ENCODE results near the gene AP3B1.
"Not testable (repeated sequence)": the region's sequence is repeated elsewhere in the genome, so short reads cannot be mapped to it uniquely, and the experiment has no call there.

AP3B1 gene

GRCh38 chr5:78242001-78242400, 52.5 kb downstream of the AP3B1 start:
- no peak for DNase-seq (ENCODE audit: low spot score)

- DNase-seq (ENCODE audit: low spot score), result no peak
These were observed 56.6 kb downstream of the AP3B1 start for GRCh38 chr5:78237911-78238310.

- no peak for DNase-seq (ENCODE audit: low spot score)
These were observed 58.5 kb downstream of the AP3B1 start for GRCh38 chr5:78236046-78236445.

GRCh38 chr5:78235289-78235688, 59.2 kb downstream of the AP3B1 start:
- DNase-seq (ENCODE audit: low spot score), result no peak

GRCh38 chr5:78234804-78235203, 59.7 kb downstream of the AP3B1 start:
- no peak for DNase-seq (ENCODE audit: low spot score)

GRCh38 chr5:78232163-78232562, 62.3 kb downstream of the AP3B1 start:
- no peak for DNase-seq (ENCODE audit: low spot score)

- DNase-seq (ENCODE audit: low spot score), result no peak
These were observed 70.1 kb downstream of the AP3B1 start for GRCh38 chr5:78224358-78224757.

GRCh38 chr5:78221964-78222451, 72.5 kb downstream of the AP3B1 start:
- DNase-seq (ENCODE audit: low spot score), result no peak

GRCh38 chr5:78221467-78221866, 73.0 kb downstream of the AP3B1 start:
- no peak for DNase-seq (ENCODE audit: low spot score)

GRCh38 chr5:78215972-78216371, 78.5 kb downstream of the AP3B1 start:
- no peak for DNase-seq (ENCODE audit: low spot score)

- DNase-seq (ENCODE audit: low spot score), result no peak
These were observed 78.9 kb downstream of the AP3B1 start for GRCh38 chr5:78215565-78215964.

- DNase-seq (ENCODE audit: low spot score), result no peak
These were observed 80.7 kb downstream of the AP3B1 start for GRCh38 chr5:78213799-78214198.

GRCh38 chr5:78211052-78211451, 83.4 kb downstream of the AP3B1 start:
- DNase-seq (ENCODE audit: low spot score), result no peak

- no peak for DNase-seq (ENCODE audit: low spot score)
These were observed 90.3 kb downstream of the AP3B1 start for GRCh38 chr5:78204241-78204640.

GRCh38 chr5:78203815-78204214, 90.7 kb downstream of the AP3B1 start:
- DNase-seq (ENCODE audit: low spot score), result no peak

GRCh38 chr5:78190402-78190801, 104.1 kb downstream of the AP3B1 start:
- no peak for DNase-seq (ENCODE audit: low spot score)

GRCh38 chr5:78188681-78189080, 105.8 kb downstream of the AP3B1 start:
- not testable (repeated sequence) for DNase-seq (ENCODE audit: low spot score)

- no peak for DNase-seq (ENCODE audit: low spot score)
These were observed 107.3 kb downstream of the AP3B1 start for GRCh38 chr5:78187172-78187571.

GRCh38 chr5:78182838-78183237, 111.7 kb downstream of the AP3B1 start:
- DNase-seq (ENCODE audit: low spot score), result no peak

- DNase-seq (ENCODE audit: low spot score), result no peak
These were observed 116.1 kb downstream of the AP3B1 start for GRCh38 chr5:78178356-78178755.

GRCh38 chr5:78170335-78170734, 124.2 kb downstream of the AP3B1 start:
- not testable (repeated sequence) for DNase-seq (ENCODE audit: low spot score)

GRCh38 chr5:78162253-78162862, 132.1 kb downstream of the AP3B1 start:
- DNase-seq (ENCODE audit: low spot score), result no peak

- DNase-seq (ENCODE audit: low spot score), result no peak
These were observed 137.5 kb downstream of the AP3B1 start for GRCh38 chr5:78157001-78157400.

- DNase-seq (ENCODE audit: low spot score), result no peak
These were observed 142.8 kb downstream of the AP3B1 start for GRCh38 chr5:78151594-78152271.

All from left forelimb (tissue), 1 donor.